Measurements from ENCODE around the gene SPIN2A.

DNA sequence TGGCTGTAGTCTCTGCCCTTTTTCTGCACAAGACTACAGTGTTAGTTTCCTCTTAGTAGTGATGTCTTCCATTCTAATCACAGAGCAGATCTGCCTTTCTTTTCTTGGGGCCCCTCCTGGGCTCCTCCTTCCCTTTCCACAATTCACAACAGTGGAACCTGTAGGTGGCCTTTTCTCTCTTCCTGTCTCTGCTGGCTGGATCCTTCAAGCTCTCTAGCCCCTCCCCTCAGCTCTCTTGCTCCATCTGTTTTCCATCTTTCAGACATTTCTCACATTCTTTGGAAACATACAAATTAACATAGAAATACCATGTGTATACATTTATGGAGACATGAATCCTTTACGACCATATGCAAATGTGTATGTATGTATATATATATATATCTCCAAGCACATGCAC, 304 bp upstream of the SPIN2A start:
- no peak for TF ChIP-seq POLR2AphosphoS5 (IDR thresholded peaks at IDR 0.05; ENCODE audit: low read depth, low read length)
- no peak for TF ChIP-seq POLR2A (IDR thresholded peaks at IDR 0.05; ENCODE audit: low read depth, low read length)
- TF ChIP-seq TAF1 (IDR thresholded peaks at IDR 0.05; ENCODE audit: borderline replicate concordance, low read depth, low read length) = no peak

Measured in GM12892 (cell line).